Measurements from ENCODE around the gene ZIC1. TPM values are rescaled to one million over a fixed set of nuclear protein-coding genes. Genes with fewer than 3 reads are reported as not detected.

Gene ZIC1
- total and polyA plus RNA-seq, 9 of the 15 experiments (the other 6 are each of a cell fraction or from before 2014, with no cell fraction given), result 0.21 to 0.42 TPM; not detected in 7

- Histone ChIP-seq H2AFZ (ENCODE audit: low read depth, low read length) (no peak overlapping the region), H4K20me1 (replicated peaks; ENCODE audit: control insufficient read depth, insufficient read depth, low read length) (no peaks in the 10 kb centered on the region), H3K27me3 (ENCODE audit: control insufficient read depth in 2 of 2, insufficient read depth in 2 of 2, low read length in 2 of 2) (peaks cover 0 to 40% of the 10 kb centered on the region in 2 experiments; a peak in 2 of 5 replicates), H3K9me3 (replicated peaks; ENCODE audit: control insufficient read depth, insufficient read depth, low read depth, low read length) (no peaks in the 10 kb centered on the region), H3K79me2 (ENCODE audit: control insufficient read depth, insufficient read depth, low read length) (no peaks in the 10 kb centered on the region), H3K9ac (ENCODE audit: insufficient read depth in 1 of 2, low read depth in 2 of 2, low read length in 2 of 2) (no peak overlapping the region), H3K9me1 (ENCODE audit: control insufficient read depth, insufficient read depth, low read length) (no peaks in the 10 kb centered on the region), H3K4me1 (replicated peaks in 1 of 2; ENCODE audit: control insufficient read depth in 2 of 2, insufficient read depth in 2 of 2, low read length in 2 of 2) (peaks cover 0 to 15% of the 10 kb centered on the region in 2 experiments; a peak in 2 of 5 replicates), H3K27ac (ENCODE audit: extremely low read depth, low read depth, low read length) (no peak overlapping the region), H3K4me3 (no peak overlapping the region), H3K36me3 (ENCODE audit: control insufficient read depth, insufficient read depth, low read length) (no peaks in the 10 kb centered on the region), H3K4me2 (ENCODE audit: insufficient read depth, low read length) (no peak overlapping the region)
- DNase-seq (ENCODE audit: extremely low read depth in 1 of 4, low spot score in 3 of 4), result no peak
- CTCF ChIA-PET (ENCODE audit: low intra/inter-chr PET ratio), result no interaction called here
- no peak for FAIRE-seq
- POLR2A ChIA-PET, result no interaction called here
- ATAC-seq, result no peak
- in situ Hi-C loops (cut with MboI) (loop anchor here (25.0 kb wide), 1 partner anchor 1548 kb away; no protein-coding TSS in a partner anchor), intact Hi-C loops (cut with micrococcal nuclease) (loop anchor here (10.0 kb wide), 1 partner anchor 1556 kb away; no protein-coding TSS in a partner anchor)
- no peak for TF ChIP-seq NR2C2 (CRISPR knock-in tag; IDR thresholded peaks at IDR 0.05)
- no peak for TF ChIP-seq NR2C2 (tag; IDR thresholded peaks at IDR 0.05)
- TF ChIP-seq NUFIP1 (IDR thresholded peaks at IDR 0.05; ENCODE audit: partially characterized antibody), result no peak
- no peak for TF ChIP-seq FOXP1 (CRISPR knock-in tag; IDR thresholded peaks at IDR 0.05)
- WGBS (ENCODE audit: insufficient coverage, low coverage, missing lambda C conversion rate), result 15% methylated on average over 22 of the region's 25 CpGs
- BruUV-seq (replicated peaks), result no TSS peak
Measured at GRCh38 chr3:147388700-147389580, 20.2 kb upstream of the ZIC1 start.

GRCh38 chr3:147389717-147390116, 19.4 kb upstream of the ZIC1 start:
- Histone ChIP-seq H3K9me1 (ENCODE audit: control insufficient read depth, insufficient read depth, low read length) (no peaks in the 10 kb centered on the region), H3K79me2 (ENCODE audit: control insufficient read depth, insufficient read depth, low read length) (no peaks in the 10 kb centered on the region), H3K4me2 (ENCODE audit: insufficient read depth, low read length) (no peak overlapping the region), H3K9me3 (replicated peaks; ENCODE audit: control insufficient read depth, insufficient read depth, low read depth, low read length) (no peaks in the 10 kb centered on the region), H4K20me1 (replicated peaks; ENCODE audit: control insufficient read depth, insufficient read depth, low read length) (no peaks in the 10 kb centered on the region), H3K4me1 (replicated peaks in 1 of 2; ENCODE audit: control insufficient read depth in 2 of 2, insufficient read depth in 2 of 2, low read length in 2 of 2) (peaks cover 0 to 15% of the 10 kb centered on the region in 2 experiments; a peak in 2 of 5 replicates), H3K27me3 (ENCODE audit: control insufficient read depth in 2 of 2, insufficient read depth in 2 of 2, low read length in 2 of 2) (peaks cover 3 to 47% of the 10 kb centered on the region in 2 experiments; a peak in 2 of 5 replicates), H3K27ac (ENCODE audit: extremely low read depth, low read depth, low read length) (no peak overlapping the region), H3K4me3 (no peak overlapping the region), H3K9ac (ENCODE audit: insufficient read depth in 1 of 2, low read depth in 2 of 2, low read length in 2 of 2) (no peak overlapping the region), H2AFZ (ENCODE audit: low read depth, low read length) (no peak overlapping the region), H3K36me3 (ENCODE audit: control insufficient read depth, insufficient read depth, low read length) (no peaks in the 10 kb centered on the region)
- no peak for TF ChIP-seq ARNT (IDR thresholded peaks at IDR 0.05)
- TF ChIP-seq, protein P1, sequence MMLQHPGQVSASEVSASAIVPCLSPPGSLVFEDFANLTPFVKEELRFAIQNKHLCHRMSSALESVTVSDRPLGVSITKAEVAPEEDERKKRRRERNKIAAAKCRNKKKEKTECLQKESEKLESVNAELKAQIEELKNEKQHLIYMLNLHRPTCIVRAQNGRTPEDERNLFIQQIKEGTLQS (IDR thresholded peaks at IDR 0.05), result peak; percentile 45; the same call in 1 of the 2 replicates
- TF ChIP-seq, protein P1 (CRISPR knock-in tag; conservative IDR thresholded peaks at IDR 0.05), result no peak
- no peak for TF ChIP-seq ATF1 (CRISPR knock-in tag; IDR thresholded peaks at IDR 0.05)
- peak; percentile 32 for TF ChIP-seq ATF1 (tag; IDR thresholded peaks at IDR 0.05)
- FAIRE-seq (no peak), ATAC-seq (no peak), DNase-seq (ENCODE audit: extremely low read depth in 1 of 4, low spot score in 3 of 4) (no peak)
- no TSS peak for BruUV-seq (replicated peaks)
- intact Hi-C loops (cut with micrococcal nuclease) (loop anchor here (10.0 kb wide), 1 partner anchor 1555 kb away; no protein-coding TSS in a partner anchor), in situ Hi-C loops (cut with MboI) (loop anchor here (25.0 kb wide), 1 partner anchor 1548 kb away; no protein-coding TSS in a partner anchor)
- POLR2A ChIA-PET, result no interaction called here
- WGBS (ENCODE audit: insufficient coverage, low coverage, missing lambda C conversion rate), result 2% methylated on average over 10 of the region's 12 CpGs
- CTCF ChIA-PET (ENCODE audit: low intra/inter-chr PET ratio), result no interaction called here
